MM.1S (cell line): ENCODE measurements around the gene DNAH9.

Source experiments
- DNase-seq: peaks from one replicate; pipeline ENCODE4 v3.0.0-alpha.2; 2015
- H2AFZ ChIP-seq: fragments of 300-600 bp; sonication (generic); 2 replicates; pipeline ENCODE4 v1.6.0; 2016; ENCODE audit warnings: antibody characterized with exemption, low read length
- H3F3A ChIP-seq: fragments of 300-600 bp; sonication (generic); 2 replicates; pipeline ENCODE4 v1.6.1; 2016; ENCODE audit warnings: mild to moderate bottlenecking, antibody characterized with exemption, low read length, moderate library complexity, mixed read lengths; ENCODE audit not compliant: insufficient read depth
- H3K27ac ChIP-seq: fragments of 300-600 bp; sonication (generic); 2 replicates; pipeline ENCODE4 v1.5.1; 2016; ENCODE audit warnings: mild to moderate bottlenecking, low read length
- H3K27me3 ChIP-seq: fragments of 300-600 bp; sonication (generic); replicated peaks from 2 replicates; pipeline ENCODE4 v1.6.0; 2016; ENCODE audit warnings: low read length; ENCODE audit not compliant: insufficient read depth
- H3K36me3 ChIP-seq: fragments of 300-600 bp; sonication (generic); replicated peaks from 2 replicates; pipeline ENCODE4 v1.6.1; 2016; ENCODE audit warnings: mild to moderate bottlenecking, low read length, mixed read lengths; ENCODE audit not compliant: insufficient read depth
- H3K4me1 ChIP-seq: fragments of 300-600 bp; sonication (generic); 2 replicates; pipeline ENCODE4 v1.6.1; 2016; ENCODE audit warnings: low read length, mixed read lengths
- H3K4me2 ChIP-seq: fragments of 300-600 bp; sonication (generic); 2 replicates; pipeline ENCODE4 v1.6.0; 2016; ENCODE audit warnings: low read depth, low read length
- H3K4me3 ChIP-seq: fragments of 300-600 bp; sonication (generic); 2 replicates; pipeline ENCODE4 v1.5.1; 2016; ENCODE audit warnings: low read length, mixed read lengths
- H3K79me2 ChIP-seq: fragments of 300-600 bp; sonication (generic); 2 replicates; pipeline ENCODE4 v1.6.1; 2016; ENCODE audit warnings: mixed run types, low read length, mixed read lengths
- H3K9ac ChIP-seq: fragments of 300-600 bp; sonication (generic); 2 replicates; pipeline ENCODE4 v1.6.1; 2016; ENCODE audit warnings: low read length, mixed read lengths
- H3K9me2 ChIP-seq: fragments of 300-600 bp; sonication (generic); replicated peaks from 2 replicates; pipeline ENCODE4 v1.6.1; 2016; ENCODE audit warnings: mild to moderate bottlenecking, low read length, mixed read lengths; ENCODE audit not compliant: insufficient read depth
- H3K9me3 ChIP-seq: fragments of 300-600 bp; sonication (generic); replicated peaks from 2 replicates; pipeline ENCODE4 v1.6.1; 2016; ENCODE audit warnings: mild to moderate bottlenecking, low read length, mixed read lengths; ENCODE audit not compliant: insufficient read depth
- H4K20me1 ChIP-seq: fragments of 300-600 bp; sonication (generic); 2 replicates; pipeline ENCODE4 v1.6.1; 2016; ENCODE audit warnings: mild to moderate bottlenecking, low read length, moderate library complexity, mixed read lengths; ENCODE audit not compliant: insufficient read depth
- EZH2 ChIP-seq: fragments of 300-600 bp; sonication (generic); optimal IDR thresholded peaks from 2 replicates; pipeline ENCODE3; 2017; ENCODE audit warnings: low read depth, mild to moderate bottlenecking, antibody characterized with exemption, low read length, mixed read lengths
- EZH2phosphoT487 ChIP-seq: fragments of 300-600 bp; sonication (generic); IDR thresholded peaks from 2 replicates; pipeline ENCODE4 v1.6.1; 2018; ENCODE audit warnings: antibody characterized with exemption, low read length
- TF ChIP-seq, protein P1 (sequence below): fragments of 300-600 bp; sonication (generic); IDR thresholded peaks from 2 replicates; pipeline ENCODE4 v1.5.1; 2016; ENCODE audit warnings: antibody characterized with exemption, low read length, mixed read lengths

Gene DNAH9

DNA sequence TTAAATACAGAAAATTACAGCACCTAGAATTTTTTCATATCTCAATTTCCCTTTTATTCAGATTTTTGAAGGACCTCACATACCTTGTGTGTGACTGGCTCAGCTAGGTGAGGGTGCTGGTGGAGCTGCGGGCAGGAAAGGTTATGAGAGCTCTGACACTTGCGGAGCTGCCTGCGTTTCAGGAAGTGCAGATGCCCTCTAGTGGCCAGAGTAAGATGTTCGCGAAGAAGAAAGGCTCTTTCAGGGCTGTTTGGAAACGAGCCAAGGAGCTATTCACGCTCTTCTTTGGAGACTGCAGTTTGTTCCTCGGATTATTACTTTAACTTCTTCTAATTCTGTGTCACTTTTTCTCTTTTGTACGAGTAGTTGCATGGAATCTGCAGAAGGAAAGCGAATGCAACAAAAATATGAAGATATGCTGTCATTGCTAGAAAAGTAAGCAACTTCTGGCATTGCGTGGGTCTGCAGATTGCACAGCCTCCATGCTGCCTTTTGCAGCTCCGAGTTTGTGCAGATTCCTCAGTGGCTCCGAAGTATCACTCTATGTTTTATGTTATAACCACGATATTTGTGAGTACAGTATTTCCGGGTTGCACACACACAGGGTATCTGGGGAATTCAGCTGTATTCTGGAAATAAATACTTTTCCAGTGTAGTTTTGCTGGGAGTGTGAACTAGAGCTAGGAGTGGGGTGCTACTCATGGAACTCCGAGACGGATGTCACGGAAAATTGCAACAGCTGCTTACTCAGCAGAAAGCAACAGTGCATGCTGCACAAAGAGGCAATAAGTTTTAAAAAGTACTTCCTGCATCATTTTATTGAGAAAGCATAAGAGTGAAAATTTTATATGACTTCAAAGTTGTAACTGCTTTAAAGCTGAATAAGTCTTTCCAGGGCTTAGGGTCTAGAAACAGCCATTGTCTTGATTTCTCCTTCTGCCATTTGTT is 46.3 kb downstream of the DNAH9 start:
- H3K79me2 ChIP-seq: no peaks in the 10 kb centered on the region
- no peak overlapping the region for H3K9ac ChIP-seq
- H4K20me1 ChIP-seq: no peaks in the 10 kb centered on the region
- no peaks in the 10 kb centered on the region for H3K9me3 ChIP-seq
- H2AFZ ChIP-seq: no peak overlapping the region
- H3K36me3 ChIP-seq: no peaks in the 10 kb centered on the region
- no peaks in the 10 kb centered on the region for H3K9me2 ChIP-seq
- DNase-seq: peak; percentile 66
- H3K27ac ChIP-seq: no peak overlapping the region
- H3K27me3 ChIP-seq: no peaks in the 10 kb centered on the region
- TF ChIP-seq EZH2: no peak
- TF ChIP-seq EZH2phosphoT487: no peak
- TF ChIP-seq, protein P1, sequence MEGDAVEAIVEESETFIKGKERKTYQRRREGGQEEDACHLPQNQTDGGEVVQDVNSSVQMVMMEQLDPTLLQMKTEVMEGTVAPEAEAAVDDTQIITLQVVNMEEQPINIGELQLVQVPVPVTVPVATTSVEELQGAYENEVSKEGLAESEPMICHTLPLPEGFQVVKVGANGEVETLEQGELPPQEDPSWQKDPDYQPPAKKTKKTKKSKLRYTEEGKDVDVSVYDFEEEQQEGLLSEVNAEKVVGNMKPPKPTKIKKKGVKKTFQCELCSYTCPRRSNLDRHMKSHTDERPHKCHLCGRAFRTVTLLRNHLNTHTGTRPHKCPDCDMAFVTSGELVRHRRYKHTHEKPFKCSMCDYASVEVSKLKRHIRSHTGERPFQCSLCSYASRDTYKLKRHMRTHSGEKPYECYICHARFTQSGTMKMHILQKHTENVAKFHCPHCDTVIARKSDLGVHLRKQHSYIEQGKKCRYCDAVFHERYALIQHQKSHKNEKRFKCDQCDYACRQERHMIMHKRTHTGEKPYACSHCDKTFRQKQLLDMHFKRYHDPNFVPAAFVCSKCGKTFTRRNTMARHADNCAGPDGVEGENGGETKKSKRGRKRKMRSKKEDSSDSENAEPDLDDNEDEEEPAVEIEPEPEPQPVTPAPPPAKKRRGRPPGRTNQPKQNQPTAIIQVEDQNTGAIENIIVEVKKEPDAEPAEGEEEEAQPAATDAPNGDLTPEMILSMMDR: peak; percentile 69
- H3F3A ChIP-seq: no peaks in the 10 kb centered on the region
- H3K4me1 ChIP-seq: no peaks in the 10 kb centered on the region
- H3K4me2 ChIP-seq: no peak overlapping the region; the same call in 1 of the 2 replicates
- H3K4me3 ChIP-seq: no peak overlapping the region

DNA sequence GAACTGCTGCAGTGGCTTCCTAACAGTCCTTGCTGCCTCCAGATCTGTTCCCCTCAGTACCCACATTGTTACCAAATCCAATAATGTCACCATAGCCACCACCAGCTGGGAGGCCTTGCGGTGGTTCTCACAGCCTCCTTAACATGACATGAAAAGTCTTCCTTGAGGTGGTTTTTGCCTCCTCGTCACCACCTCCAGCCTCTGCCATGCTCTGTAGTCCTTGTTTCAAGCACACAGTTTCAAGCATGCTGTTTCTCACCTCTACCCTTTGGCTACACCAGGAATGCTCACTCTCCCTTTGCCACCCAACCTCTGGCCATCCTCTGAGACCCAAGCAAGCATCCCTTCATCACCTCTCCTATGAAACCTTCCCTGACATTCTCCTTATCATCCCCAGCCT is 47.2 kb downstream of the DNAH9 start:
- H3K9me3 ChIP-seq: no peaks in the 10 kb centered on the region
- no peaks in the 10 kb centered on the region for H4K20me1 ChIP-seq
- H3K36me3 ChIP-seq: no peaks in the 10 kb centered on the region
- H3K79me2 ChIP-seq: no peaks in the 10 kb centered on the region
- H3K4me1 ChIP-seq: no peaks in the 10 kb centered on the region
- DNase-seq: no peak
- no peaks in the 10 kb centered on the region for H3K9me2 ChIP-seq
- no peaks in the 10 kb centered on the region for H3K27me3 ChIP-seq
- no peak overlapping the region for H3K4me3 ChIP-seq
- H3K9ac ChIP-seq: no peak overlapping the region
- no peak overlapping the region for H2AFZ ChIP-seq
- H3K27ac ChIP-seq: no peak overlapping the region
- no peaks in the 10 kb centered on the region for H3F3A ChIP-seq
- TF ChIP-seq EZH2phosphoT487: no peak
- TF ChIP-seq, protein P1: no peak
- TF ChIP-seq EZH2: no peak
- no peak overlapping the region for H3K4me2 ChIP-seq

DNA sequence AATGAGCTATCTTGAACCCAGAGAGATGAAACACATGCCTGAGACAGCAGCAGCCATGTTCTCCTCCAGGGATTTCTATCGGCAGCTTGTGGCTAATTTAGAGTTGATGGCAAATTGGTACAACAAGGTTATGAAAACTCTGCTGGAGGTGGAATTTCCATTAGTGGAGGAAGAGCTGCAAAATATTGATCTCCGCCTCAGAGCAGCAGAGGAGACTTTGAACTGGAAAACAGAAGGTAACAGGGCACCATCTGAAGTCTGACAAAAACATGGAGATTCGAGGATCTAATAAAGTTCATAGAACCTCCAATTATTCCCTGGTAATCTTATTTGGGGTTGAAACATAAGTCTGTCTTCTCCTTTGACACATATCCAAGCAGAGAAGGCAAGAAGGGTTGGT is 52.8 kb downstream of the DNAH9 start:
- Histone ChIP-seq H3K9me2 (no peaks in the 10 kb centered on the region), H4K20me1 (no peaks in the 10 kb centered on the region), H2AFZ (no peak overlapping the region), H3F3A (no peaks in the 10 kb centered on the region), H3K79me2 (no peaks in the 10 kb centered on the region), H3K4me2 (no peak overlapping the region), H3K4me1 (no peaks in the 10 kb centered on the region), H3K4me3 (no peak overlapping the region), H3K36me3 (no peaks in the 10 kb centered on the region), H3K9me3 (no peaks in the 10 kb centered on the region), H3K9ac (no peak overlapping the region), H3K27me3 (no peaks in the 10 kb centered on the region), H3K27ac (no peak overlapping the region)
- no peak for DNase-seq
- TF ChIP-seq, protein P1: no peak
- no peak for TF ChIP-seq EZH2phosphoT487
- no peak for TF ChIP-seq EZH2
